HepG2 (cell line): ENCODE data around the gene SDK2. TPM values are rescaled to one million over a fixed set of nuclear protein-coding genes. Genes with fewer than 3 reads are reported as not detected.

ENCODE experiments used
- ARNTL ChIP-seq: sonication (generic); formaldehyde crosslinking; IDR thresholded peaks from 2 replicates; pipeline ENCODE4 v1.4.0; 2020; ENCODE audit warnings: mild to moderate bottlenecking, missing genetic modification reagents
- FOXO1 ChIP-seq: sonication (generic); formaldehyde crosslinking; IDR thresholded peaks from 2 replicates; pipeline ENCODE4 v1.4.0; 2020; ENCODE audit warnings: missing genetic modification reagents
- FOXP1 ChIP-seq, 2 experiments: fragments of 450-650 bp in 1 of 2; IDR thresholded peaks; 2 replicates each; pipeline ENCODE4 v1.6.1; 2017 to 2018; ENCODE audit warnings: antibody characterized with exemption in 1 of 2
- HDAC1 ChIP-seq: sonication (generic); formaldehyde crosslinking; IDR thresholded peaks from 2 replicates; pipeline ENCODE4 v1.5.1; 2020; ENCODE audit warnings: mild to moderate bottlenecking, missing genetic modification reagents
- KDM3A ChIP-seq: IDR thresholded peaks from 2 replicates; pipeline ENCODE4 v1.6.1; 2018; ENCODE audit warnings: low read depth, missing compliant biosample characterization
- MIXL1 ChIP-seq: IDR thresholded peaks from 2 replicates; pipeline ENCODE4 v1.6.1; 2016
- MXD4 ChIP-seq: IDR thresholded peaks from 2 replicates; pipeline ENCODE4 v1.6.1; 2016; ENCODE audit warnings: mild to moderate bottlenecking, missing biosample characterization, missing genetic modification reagents
- SRSF1 ChIP-seq: fragments of 200-400 bp; formaldehyde crosslinking; optimal IDR thresholded peaks from 2 replicates; pipeline ENCODE3; 2017; ENCODE audit warnings: mild to moderate bottlenecking, low read depth, low read length, moderate library complexity
- ZMAT3 ChIP-seq: sonication (generic); formaldehyde crosslinking; conservative IDR thresholded peaks from 2 replicates; pipeline ENCODE4 v1.7.0; 2021; ENCODE audit warnings: missing genetic modification reagents
- ZNF850 ChIP-seq: sonication (generic); formaldehyde crosslinking; conservative IDR thresholded peaks from 2 replicates; pipeline ENCODE4 v1.9.0; 2021; ENCODE audit warnings: mild to moderate bottlenecking, missing genetic modification reagents
- polyA plus RNA-seq, 8 experiments: library from polyadenylated mRNA; depleted of rRNA in 3 of 8; stranded (reverse) in 7 of 8; unstranded in 1 of 8; fragments of >200 nt; fragmentation: Illumina TruSeq in 4 of 8; extraction: Trizol in 4 of 8; gene quantifications; 2 replicates each; pipeline versions ENCODE4 v1.2.1 to v1.2.3, GENCODE V29; 2011 to 2016; ENCODE audit warnings: low read depth in 4 of 8, missing spikeins in 1 of 8, mixed read lengths in 1 of 8; ENCODE audit not compliant: insufficient read depth in 1 of 8
- total RNA-seq, 5 experiments: library from RNA; depleted of rRNA; stranded (reverse); fragments of >200 nt; fragmentation: Illumina TruSeq; extraction: Trizol; gene quantifications; 2 replicates each; pipeline ENCODE4 v1.2.3, GENCODE V29; 2016; ENCODE audit warnings: low read depth in 1 of 5
- TF ChIP-seq, protein P1 (sequence below): sonication (generic); formaldehyde crosslinking; IDR thresholded peaks from 2 replicates; pipeline ENCODE4 v1.4.0; 2020; ENCODE audit warnings: missing genetic modification reagents
- TF ChIP-seq, protein P2 (sequence below): sonication (generic); formaldehyde crosslinking; IDR thresholded peaks from 2 replicates; pipeline ENCODE4 v1.4.0; 2020; ENCODE audit warnings: mild to moderate bottlenecking, missing genetic modification reagents
- TF ChIP-seq, protein P3 (sequence below): sonication (generic); formaldehyde crosslinking; IDR thresholded peaks from 2 replicates; pipeline ENCODE4 v1.9.0; 2021; ENCODE audit warnings: missing genetic modification reagents, mild to moderate bottlenecking, borderline replicate concordance
- TF ChIP-seq, protein P4 (sequence below): sonication (generic); formaldehyde crosslinking; IDR thresholded peaks from 2 replicates; pipeline ENCODE4 v1.8.0; 2022; ENCODE audit warnings: missing genetic modification reagents, mild to moderate bottlenecking, inconsistent platforms, borderline replicate concordance

The SDK2 gene
- total and polyA plus RNA-seq, 2 of the 13 experiments (the other 11 are each of a cell fraction or from before 2014, with no cell fraction given), result not detected

DNA sequence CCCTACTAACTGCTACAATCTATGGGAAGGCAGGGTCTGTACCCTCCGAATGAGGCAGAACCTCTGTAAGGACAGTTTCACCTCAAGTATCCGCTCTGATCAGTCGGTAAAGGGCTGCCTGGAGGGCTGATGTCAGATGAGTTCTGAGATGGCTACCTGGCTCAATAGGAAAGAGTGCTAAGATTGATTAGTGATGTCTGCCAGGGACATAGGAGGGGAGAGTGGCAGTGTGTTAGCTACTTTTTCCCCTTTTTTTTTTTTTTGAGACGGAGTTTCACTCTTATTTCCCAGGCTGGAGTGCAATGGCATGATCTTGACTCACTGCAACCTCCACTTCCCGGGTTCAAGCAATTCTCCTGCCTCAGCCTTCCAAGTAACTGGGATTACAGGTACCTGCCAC, 293.4 kb downstream of the SDK2 start (continued):
- TF ChIP-seq, protein P1, sequence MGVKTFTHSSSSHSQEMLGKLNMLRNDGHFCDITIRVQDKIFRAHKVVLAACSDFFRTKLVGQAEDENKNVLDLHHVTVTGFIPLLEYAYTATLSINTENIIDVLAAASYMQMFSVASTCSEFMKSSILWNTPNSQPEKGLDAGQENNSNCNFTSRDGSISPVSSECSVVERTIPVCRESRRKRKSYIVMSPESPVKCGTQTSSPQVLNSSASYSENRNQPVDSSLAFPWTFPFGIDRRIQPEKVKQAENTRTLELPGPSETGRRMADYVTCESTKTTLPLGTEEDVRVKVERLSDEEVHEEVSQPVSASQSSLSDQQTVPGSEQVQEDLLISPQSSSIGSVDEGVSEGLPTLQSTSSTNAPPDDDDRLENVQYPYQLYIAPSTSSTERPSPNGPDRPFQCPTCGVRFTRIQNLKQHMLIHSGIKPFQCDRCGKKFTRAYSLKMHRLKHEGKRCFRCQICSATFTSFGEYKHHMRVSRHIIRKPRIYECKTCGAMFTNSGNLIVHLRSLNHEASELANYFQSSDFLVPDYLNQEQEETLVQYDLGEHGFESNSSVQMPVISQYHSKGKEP (CRISPR knock-in tag), result no peak
- no peak for TF ChIP-seq KDM3A (CRISPR knock-in tag)
- TF ChIP-seq ZMAT3 (CRISPR knock-in tag), result no peak
- TF ChIP-seq, protein P2, sequence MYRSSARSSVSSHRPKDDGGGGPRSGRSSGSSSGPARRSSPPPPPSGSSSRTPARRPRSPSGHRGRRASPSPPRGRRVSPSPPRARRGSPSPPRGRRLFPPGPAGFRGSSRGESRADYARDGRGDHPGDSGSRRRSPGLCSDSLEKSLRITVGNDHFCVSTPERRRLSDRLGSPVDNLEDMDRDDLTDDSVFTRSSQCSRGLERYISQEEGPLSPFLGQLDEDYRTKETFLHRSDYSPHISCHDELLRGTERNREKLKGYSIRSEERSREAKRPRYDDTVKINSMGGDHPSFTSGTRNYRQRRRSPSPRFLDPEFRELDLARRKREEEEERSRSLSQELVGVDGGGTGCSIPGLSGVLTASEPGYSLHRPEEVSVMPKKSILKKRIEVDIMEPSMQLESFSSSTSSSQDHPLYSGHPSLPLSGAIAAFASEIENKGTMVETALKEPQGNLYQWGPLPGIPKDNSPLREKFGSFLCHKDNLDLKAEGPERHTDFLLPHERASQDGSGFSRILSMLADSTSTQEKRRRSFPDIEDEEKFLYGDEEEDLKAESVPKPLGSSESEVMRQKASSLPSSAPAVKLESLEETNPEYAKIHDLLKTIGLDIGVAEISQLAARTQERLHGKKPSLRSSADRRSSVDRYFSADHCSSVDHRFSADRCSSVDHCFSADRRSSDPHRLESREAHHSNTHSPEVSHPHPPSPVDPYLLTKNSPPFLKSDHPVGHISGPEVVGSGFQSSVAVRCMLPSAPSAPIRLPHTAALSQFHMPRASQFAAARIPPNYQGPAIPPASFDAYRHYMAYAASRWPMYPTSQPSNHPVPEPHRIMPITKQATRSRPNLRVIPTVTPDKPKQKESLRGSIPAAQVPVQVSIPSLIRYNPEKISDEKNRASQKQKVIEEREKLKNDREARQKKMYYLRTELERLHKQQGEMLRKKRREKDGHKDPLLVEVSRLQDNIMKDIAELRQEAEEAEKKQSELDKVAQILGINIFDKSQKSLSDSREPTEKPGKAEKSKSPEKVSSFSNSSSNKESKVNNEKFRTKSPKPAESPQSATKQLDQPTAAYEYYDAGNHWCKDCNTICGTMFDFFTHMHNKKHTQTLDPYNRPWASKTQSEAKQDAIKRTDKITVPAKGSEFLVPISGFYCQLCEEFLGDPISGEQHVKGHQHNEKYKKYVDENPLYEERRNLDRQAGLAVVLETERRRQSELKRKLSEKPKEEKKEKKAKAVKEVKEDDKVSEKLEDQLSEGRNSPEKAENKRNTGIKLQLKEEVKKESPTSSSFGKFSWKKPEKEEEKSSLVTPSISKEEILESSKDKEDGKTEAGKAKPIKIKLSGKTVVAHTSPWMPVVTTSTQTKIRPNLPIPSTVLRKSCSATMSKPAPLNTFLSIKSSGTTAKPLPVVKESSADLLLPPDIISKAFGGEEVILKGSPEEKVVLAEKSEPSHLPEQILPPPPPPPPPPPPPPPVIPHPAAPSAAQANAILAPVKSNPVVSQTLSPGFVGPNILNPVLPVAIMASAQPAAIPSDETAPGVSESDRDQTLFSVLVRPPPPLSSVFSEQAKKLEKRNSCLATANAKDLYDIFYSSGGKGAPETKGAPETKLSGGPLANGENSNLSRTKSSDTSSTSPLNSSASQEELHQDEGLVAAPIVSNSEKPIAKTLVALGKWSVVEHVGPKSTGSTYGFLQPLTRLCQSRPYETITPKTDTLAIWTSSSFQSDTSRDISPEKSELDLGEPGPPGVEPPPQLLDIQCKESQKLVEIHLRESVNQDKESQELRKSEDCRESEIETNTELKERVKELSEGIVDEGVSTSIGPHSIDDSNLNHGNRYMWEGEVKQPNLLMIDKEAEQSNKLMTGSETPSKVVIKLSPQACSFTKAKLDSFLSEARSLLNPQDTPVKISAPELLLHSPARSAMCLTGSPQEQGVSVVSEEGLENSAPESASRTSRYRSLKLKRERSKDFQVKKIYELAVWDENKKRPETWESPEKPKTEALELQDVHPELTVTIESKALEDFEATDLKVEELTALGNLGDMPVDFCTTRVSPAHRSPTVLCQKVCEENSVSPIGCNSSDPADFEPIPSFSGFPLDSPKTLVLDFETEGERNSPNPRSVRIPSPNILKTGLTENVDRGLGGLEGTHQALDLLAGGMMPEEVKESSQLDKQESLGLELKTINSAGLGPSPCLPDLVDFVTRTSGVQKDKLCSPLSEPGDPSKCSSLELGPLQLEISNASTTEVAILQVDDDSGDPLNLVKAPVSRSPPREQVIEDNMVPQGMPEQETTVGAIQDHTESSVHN (CRISPR knock-in tag), result no peak
- TF ChIP-seq ARNTL (CRISPR knock-in tag), result no peak
- TF ChIP-seq ZNF850 (CRISPR knock-in tag), result no peak
- TF ChIP-seq, protein P3, sequence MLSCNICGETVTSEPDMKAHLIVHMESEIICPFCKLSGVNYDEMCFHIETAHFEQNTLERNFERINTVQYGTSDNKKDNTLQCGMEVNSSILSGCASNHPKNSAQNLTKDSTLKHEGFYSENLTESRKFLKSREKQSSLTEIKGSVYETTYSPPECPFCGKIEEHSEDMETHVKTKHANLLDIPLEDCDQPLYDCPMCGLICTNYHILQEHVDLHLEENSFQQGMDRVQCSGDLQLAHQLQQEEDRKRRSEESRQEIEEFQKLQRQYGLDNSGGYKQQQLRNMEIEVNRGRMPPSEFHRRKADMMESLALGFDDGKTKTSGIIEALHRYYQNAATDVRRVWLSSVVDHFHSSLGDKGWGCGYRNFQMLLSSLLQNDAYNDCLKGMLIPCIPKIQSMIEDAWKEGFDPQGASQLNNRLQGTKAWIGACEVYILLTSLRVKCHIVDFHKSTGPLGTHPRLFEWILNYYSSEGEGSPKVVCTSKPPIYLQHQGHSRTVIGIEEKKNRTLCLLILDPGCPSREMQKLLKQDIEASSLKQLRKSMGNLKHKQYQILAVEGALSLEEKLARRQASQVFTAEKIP (CRISPR knock-in tag), result no peak
- TF ChIP-seq, protein P4, sequence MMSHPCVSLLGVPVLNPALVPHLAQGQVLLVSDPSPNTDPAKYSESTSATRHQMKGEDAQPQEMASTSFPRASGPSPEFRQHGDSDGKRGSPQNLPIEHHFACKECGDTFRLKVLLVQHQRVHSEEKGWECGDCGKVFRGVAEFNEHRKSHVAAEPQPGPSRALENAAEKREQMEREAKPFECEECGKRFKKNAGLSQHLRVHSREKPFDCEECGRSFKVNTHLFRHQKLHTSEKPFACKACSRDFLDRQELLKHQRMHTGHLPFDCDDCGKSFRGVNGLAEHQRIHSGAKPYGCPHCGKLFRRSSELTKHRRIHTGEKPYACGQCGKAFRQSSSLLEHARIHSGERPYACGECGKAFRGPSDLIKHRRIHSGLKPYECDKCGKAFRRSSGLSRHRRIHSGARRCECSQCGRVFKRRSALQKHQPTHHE (CRISPR knock-in tag), result no peak
- TF ChIP-seq FOXP1 (IDR thresholded peaks at IDR 0.05), result no peak
- no peak for TF ChIP-seq FOXP1 (CRISPR knock-in tag; IDR thresholded peaks at IDR 0.05)
- no peak for TF ChIP-seq HDAC1 (CRISPR knock-in tag)
- TF ChIP-seq MIXL1, result no peak
- no peak for TF ChIP-seq MXD4 (CRISPR knock-in tag)
- no peak for TF ChIP-seq SRSF1
- no peak for TF ChIP-seq FOXO1 (CRISPR knock-in tag)
